Right lobe of liver (tissue), 6 donors: ENCODE measurements around the gene FCRL1. TPM values are rescaled to one million over a fixed set of nuclear protein-coding genes. Genes with fewer than 3 reads are reported as not detected.
A peak's percentile ranks its signal among the peaks of the same experiment; 100 is the strongest.

ENCODE experiments used
- ATAC-seq, 4 donors: fragments of 200-7000 bp; cut with Tn5 transposase; one replicate each; pipeline ENCODE4 v1.9.1; 2020; ENCODE audit warnings: mild to moderate bottlenecking in 4 of 4, moderate library complexity in 4 of 4
- DNase-seq, 3 donors: peaks; one replicate each; pipeline ENCODE4 v3.0.0-alpha.2; 2020
- H3K27ac ChIP-seq, 3 donors: fragments of 200-600 bp; one replicate each; pipeline ENCODE4 v1.8.0; 2022
- H3K27me3 ChIP-seq, 2 donors: fragments of 200-600 bp; one replicate each; pipeline ENCODE4 v1.8.0; 2022
- H3K36me3 ChIP-seq, 4 donors: fragments of 200-600 bp; sonication (generic) in 1 of 4; one replicate each; pipeline versions ENCODE4 v1.5.1 to v1.8.0; 2017 to 2022; ENCODE audit warnings: control low read depth in 1 of 4
- H3K4me1 ChIP-seq, 4 donors: fragments of 200-600 bp; sonication (generic) in 1 of 4; one replicate each; pipeline versions ENCODE4 v1.5.1 to v1.8.0; 2017 to 2022; ENCODE audit warnings: control low read depth in 1 of 4
- H3K4me3 ChIP-seq, 3 donors: fragments of 200-600 bp; one replicate each; pipeline ENCODE4 v1.8.0; 2022
- H3K9me3 ChIP-seq, 4 donors: fragments of 200-600 bp; sonication (generic) in 1 of 4; one replicate each; pipeline versions ENCODE4 v1.5.1 to v1.8.0; 2017 to 2022; ENCODE audit warnings: control low read depth in 1 of 4
- CTCF ChIP-seq, 4 donors: fragments of 200-600 bp in 3 of 4; fragments of 450-650 bp in 1 of 4; IDR thresholded peaks; one replicate each; pipeline versions ENCODE4 v1.5.1 to v1.8.0; 2016 to 2022; ENCODE audit warnings: antibody characterized with exemption in 4 of 4, mild to moderate bottlenecking in 2 of 4
- POLR2A ChIP-seq: fragments of 450-650 bp; IDR thresholded peaks from one replicate; pipeline ENCODE4 v1.6.1; 2017; ENCODE audit warnings: antibody characterized with exemption, mild to moderate bottlenecking
- WGBS: methylation state at CpG from one replicate; pipeline ENCODE4 v1.1.6; 2018; ENCODE audit warnings: low coverage, low lambda C conversion rate; ENCODE audit not compliant: insufficient coverage; ENCODE audit errors: missing lambda C conversion rate; 5-methylcytosine and 5-hydroxymethylcytosine counted together
- intact Hi-C, 2 donors: fragments of 100-400 bp; cut with DNase I; formaldehyde crosslinking; loops; one replicate each; pipeline versions ENCODE4 v1.11.2 to v1.14.1; 2022
- total RNA-seq, 6 experiments: library from RNA; depleted of rRNA in 2 of 6; stranded (reverse); fragments of >200 nt in 2 of 6; fragmentation: NEBNext Ultra II Directional in 3 of 6; extraction: Animal tissue kit (Norgen Biotek cat#: 25700) in 3 of 6; gene quantifications; one replicate each; pipeline versions ENCODE4 v1.1.0 to v1.2.4, GENCODE V29; 2016 to 2023
- donor health status: DM: no; HTN: yes; CAD: no.
- donor health status: DM: no; HTN: no; CAD: no.
- donor health status: DM: no; HTN: no; CAD: no.
- donor health status: DM: no; HTN: yes; CAD: no.
- donor health status: DM: no; HTN: yes; CAD: no.

Gene FCRL1
- total RNA-seq, 6 experiments from 2014 or later, result 0.12 to 0.24 TPM; not detected in 4

GRCh38 chr1:157852476-157852875 is 32.6 kb upstream of the FCRL1 start:
- Histone ChIP-seq H3K9me3 (peaks cover 0 to 2% (median 0%) of the 10 kb centered on the region in 4 donors), H3K27me3 (no peaks in the 10 kb centered on the region), H3K27ac (no peak overlapping the region), H3K36me3 (no peaks in the 10 kb centered on the region), H3K4me1 (no peaks in the 10 kb centered on the region), H3K4me3 (no peak overlapping the region)
- intact Hi-C loops, result no loop called here
- TF ChIP-seq POLR2A (no peak), CTCF (IDR thresholded peaks at IDR 0.05) (no peak)
- WGBS, result 39% methylated on average over 3 of the region's 3 CpGs
- no peak for DNase-seq
- ATAC-seq, result no peak

- no peaks in the 10 kb centered on the region for H3K4me1 ChIP-seq
- TF ChIP-seq POLR2A, result no peak
- no peak for TF ChIP-seq CTCF (IDR thresholded peaks at IDR 0.05)
- no peaks in the 10 kb centered on the region for H3K9me3 ChIP-seq
- no peak overlapping the region for H3K4me3 ChIP-seq
- intact Hi-C loops, result no loop called here
- 61% methylated on average over 2 of the region's 2 CpGs for whole genome bisulfite sequencing
- ATAC-seq, result peak; percentile 26 to 57 (median 36)
- no peak overlapping the region for H3K27ac ChIP-seq
- no peak for DNase-seq
- H3K27me3 ChIP-seq, result no peaks in the 10 kb centered on the region
- no peaks in the 10 kb centered on the region for H3K36me3 ChIP-seq
Observed at GRCh38 chr1:157849229-157849875, 29.4 kb upstream of the FCRL1 start.

- H3K36me3 ChIP-seq, result no peaks in the 10 kb centered on the region
- DNase-seq, result peak in 2 of 3 donors; percentile 45 to 57
- H3K4me1 ChIP-seq, result no peaks in the 10 kb centered on the region
- no peaks in the 10 kb centered on the region for H3K9me3 ChIP-seq
- no peak overlapping the region for H3K27ac ChIP-seq
- intact Hi-C loops, result no loop called here
- WGBS, result 29% methylated on average over 3 of the region's 4 CpGs
- H3K27me3 ChIP-seq, result no peaks in the 10 kb centered on the region
- ATAC-seq, result peak; percentile 35 to 72 (median 66)
- TF ChIP-seq CTCF (IDR thresholded peaks at IDR 0.05), result no peak
- TF ChIP-seq POLR2A, result no peak
- H3K4me3 ChIP-seq, result no peak overlapping the region
Observed at GRCh38 chr1:157844089-157844830, 24.3 kb upstream of the FCRL1 start.

GRCh38 chr1:157842939-157843338 is 23.0 kb upstream of the FCRL1 start:
- Histone ChIP-seq H3K4me1 (no peaks in the 10 kb centered on the region), H3K27me3 (no peaks in the 10 kb centered on the region), H3K27ac (no peak overlapping the region), H3K36me3 (no peaks in the 10 kb centered on the region), H3K4me3 (no peak overlapping the region), H3K9me3 (no peaks in the 10 kb centered on the region)
- WGBS, result 27% methylated on average over 1 of the region's 1 CpG
- no peak for DNase-seq
- intact Hi-C loops, result no loop called here
- ATAC-seq, result no peak
- no peak for TF ChIP-seq CTCF (IDR thresholded peaks at IDR 0.05)
- TF ChIP-seq POLR2A, result no peak
